Neural crest cell (in vitro differentiated cells): ENCODE measurements around the gene FBXO33. TPM values are rescaled to one million over a fixed set of nuclear protein-coding genes. Genes with fewer than 3 reads are reported as not detected.

Experiments
- DNase-seq: peaks from one replicate; pipeline ENCODE4 v3.0.0; 2021; ENCODE audit warnings: low read depth, mixed read lengths, low spot score
- H3K27ac Mint-ChIP-seq: one replicate; pipeline ENCODE4 v1.8.0; 2021; ENCODE audit warnings: mild to moderate bottlenecking, mixed read lengths; ENCODE audit not compliant: unreplicated experiment
- H3K27me3 Mint-ChIP-seq: 2 replicates; pipeline ENCODE4 v1.8.0; 2021; ENCODE audit warnings: low read depth, mild to moderate bottlenecking, mixed read lengths
- H3K36me3 Mint-ChIP-seq: 2 replicates; pipeline ENCODE4 v1.8.0; 2021; ENCODE audit warnings: low read depth, mild to moderate bottlenecking, mixed read lengths
- H3K4me1 Mint-ChIP-seq: 2 replicates; pipeline ENCODE4 v1.8.0; 2021; ENCODE audit warnings: mixed read lengths
- H3K4me3 Mint-ChIP-seq: one replicate; pipeline ENCODE4 v1.8.0; 2021; ENCODE audit warnings: mild to moderate bottlenecking, mixed read lengths
- H3K9me3 Mint-ChIP-seq: 2 replicates; pipeline ENCODE4 v1.8.0; 2021; ENCODE audit warnings: mixed read lengths
- CTCF ChIP-seq: fragments of 200-600 bp; sonication (generic); conservative IDR thresholded peaks from 2 replicates; pipeline ENCODE4 v1.5.0; 2021; ENCODE audit warnings: antibody characterized with exemption, mild to moderate bottlenecking
- total RNA-seq: library from RNA; stranded (reverse); gene quantifications from 2 replicates; pipeline ENCODE4 v1.2.1, GENCODE V29; 2021

Gene FBXO33
- total RNA-seq, 1 donor from 2014 or later: 8.9 TPM

GRCh38 chr14:39351708-39352107 is 80.5 kb downstream of the FBXO33 start:
- H3K27me3 Mint-ChIP-seq: no peaks in the 10 kb centered on the region
- H3K36me3 Mint-ChIP-seq: peaks cover 36% of the 10 kb centered on the region
- TF ChIP-seq CTCF: no peak
- no peak for DNase-seq
- no peak overlapping the region for H3K27ac Mint-ChIP-seq
- H3K9me3 Mint-ChIP-seq: peaks cover 9% of the 10 kb centered on the region
- no peaks in the 10 kb centered on the region for H3K4me1 Mint-ChIP-seq
- no peak overlapping the region for H3K4me3 Mint-ChIP-seq

GRCh38 chr14:39350866-39351265 is 81.4 kb downstream of the FBXO33 start:
- Mint-ChIP-seq H3K36me3 (peaks cover 32% of the 10 kb centered on the region), H3K9me3 (peaks cover 6% of the 10 kb centered on the region), H3K27ac (no peak overlapping the region), H3K27me3 (no peaks in the 10 kb centered on the region), H3K4me1 (no peaks in the 10 kb centered on the region), H3K4me3 (no peak overlapping the region)
- no peak for DNase-seq
- TF ChIP-seq CTCF: no peak

Other genes with a start within 250 kb of the FBXO33 start
- 10.6 and 12.7 TPM in 2 replicates for gene MIA2, start 198.5 kb downstream of the FBXO33 start, total RNA-seq